Aortic smooth muscle cell (primary cell): ENCODE data around the gene ACP7. TPM values are rescaled to one million over a fixed set of nuclear protein-coding genes. Genes with fewer than 3 reads are reported as not detected.

Experiments used
- total RNA-seq: library from RNA; depleted of rRNA; stranded (reverse); fragments of >200 nt; gene quantifications from 2 replicates; pipeline ENCODE4 v1.2.3, GENCODE V29; 2014

Gene ACP7
- 0.12 TPM in 1 of 2 replicates, not detected in the other for total RNA-seq

GRCh38 chr19:39083983-39084731 lies at the start of gene ACP7:
Gene ACP7, plus strand, starts transcription at chr19:39084368. Its CDS starts 902 bp downstream, at chr19:39085270.

GRCh38 chr19:39125554-39126311 lies 41.6 kb downstream of the ACP7 start, which contains the start of gene PAK4:
Gene PAK4, plus strand, starts transcription at chr19:39125786. Its CDS starts 43,768 bp downstream, at chr19:39169554.

Other genes with a start within 250 kb of the ACP7 start
- gene HNRNPL, start 234.4 kb upstream of the ACP7 start, total RNA-seq = 215 and 236 TPM in 2 replicates
- gene RINL, start 206.1 kb upstream of the ACP7 start, total RNA-seq = 0.66 and 0.68 TPM in 2 replicates
- gene SIRT2, start 184.8 kb upstream of the ACP7 start, total RNA-seq = 40.4 and 50.4 TPM in 2 replicates
- gene NFKBIB, start 184.4 kb upstream of the ACP7 start, total RNA-seq = 8.0 and 13.3 TPM in 2 replicates
- gene CCER2, start 172.2 kb upstream of the ACP7 start, total RNA-seq = not detected in 2 replicates
- gene SARS2, start 153.6 kb upstream of the ACP7 start, total RNA-seq = 7.8 and 8.2 TPM in 2 replicates
- 21.0 and 33.7 TPM in 2 replicates for gene MRPS12, start 153.4 kb upstream of the ACP7 start, total RNA-seq
- 11.0 and 15.3 TPM in 2 replicates for gene FBXO17, start 108.6 kb upstream of the ACP7 start, total RNA-seq
- gene FBXO27, start 51.8 kb upstream of the ACP7 start, total RNA-seq = 1.2 and 1.8 TPM in 2 replicates
- gene PAK4, start 41.4 kb downstream of the ACP7 start, total RNA-seq = 3.7 and 4.7 TPM in 2 replicates
- gene NCCRP1, start 112.6 kb downstream of the ACP7 start, total RNA-seq = not detected in 2 replicates
- gene SYCN, start 119.9 kb downstream of the ACP7 start, total RNA-seq = not detected in 2 replicates
- not detected in 2 replicates for gene IFNL3, start 160.6 kb downstream of the ACP7 start, total RNA-seq
- not detected in 2 replicates for gene IFNL4, start 164.5 kb downstream of the ACP7 start, total RNA-seq
- gene IFNL2, start 184.0 kb downstream of the ACP7 start, total RNA-seq = not detected in 2 replicates
- gene IFNL1, start 212.0 kb downstream of the ACP7 start, total RNA-seq = not detected in 2 replicates
- under 0.01 TPM in 1 of 2 replicates, not detected in the other for gene LRFN1, start 236.5 kb downstream of the ACP7 start, total RNA-seq